ENCODE results near the gene IMMP2L. TPM values are rescaled to one million over a fixed set of nuclear protein-coding genes. Genes with fewer than 3 reads are reported as not detected.

The IMMP2L gene
- total RNA-seq, 2 experiments from 2014 or later, result 5.2 to 6.5 TPM

- Mint-ChIP-seq H3K27me3 (no peaks in the 10 kb centered on the region), H3K27ac (no peak overlapping the region), H3K9me3 (no peaks in the 10 kb centered on the region), H3K4me3 (no peak overlapping the region), H3K4me1 (no peaks in the 10 kb centered on the region), H3K36me3 (ENCODE audit: low read depth) (no peaks in the 10 kb centered on the region)
- ChIA-PET POLR2A (no interaction called here), CTCF (no interaction called here)
- no peak for DNase-seq
These were observed 151.4 kb downstream of the IMMP2L start for GRCh38 chr7:111410899-111411298.

DNA sequence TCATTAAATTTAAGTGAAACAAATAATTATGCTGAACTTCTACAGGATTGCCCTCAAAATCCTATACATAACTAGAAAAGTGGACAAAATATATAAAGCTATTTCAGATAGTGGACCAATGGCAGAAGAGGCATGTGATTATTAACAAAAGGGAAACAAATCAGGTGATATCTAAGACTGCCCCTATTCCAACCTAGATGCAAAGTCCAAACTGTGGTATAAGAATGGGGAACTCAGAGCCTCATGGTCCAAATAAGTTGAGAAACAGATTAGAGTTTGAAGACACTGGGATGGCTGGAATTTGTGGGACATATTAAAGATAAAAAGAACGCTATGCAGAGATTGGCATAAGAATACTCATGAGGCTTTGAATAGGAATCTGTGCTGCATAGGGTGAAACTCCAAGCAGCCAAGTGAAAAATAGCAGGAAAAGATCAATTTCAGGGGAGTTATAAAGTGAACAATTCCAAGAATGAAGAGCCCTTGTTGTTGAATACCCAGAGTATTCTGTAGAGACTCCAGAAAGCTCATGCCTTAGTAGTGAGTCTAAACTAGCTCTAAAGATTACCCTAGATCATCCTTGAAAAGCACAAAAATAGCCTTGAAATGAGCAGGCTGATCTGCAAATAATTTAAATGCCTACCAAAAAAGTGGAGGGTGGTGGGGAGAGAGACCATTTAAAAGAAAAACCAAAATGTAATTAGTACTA, 152.4 kb downstream of the IMMP2L start:
- DNase-seq, result no peak
- H3K4me1 Mint-ChIP-seq, result no peaks in the 10 kb centered on the region
- no peak overlapping the region for H3K27ac Mint-ChIP-seq
- H3K9me3 Mint-ChIP-seq, result no peaks in the 10 kb centered on the region
- POLR2A ChIA-PET, result no interaction called here
- CTCF ChIA-PET, result no interaction called here
- H3K4me3 Mint-ChIP-seq, result no peak overlapping the region
- no peaks in the 10 kb centered on the region for H3K36me3 Mint-ChIP-seq (ENCODE audit: low read depth)
- no peaks in the 10 kb centered on the region for H3K27me3 Mint-ChIP-seq

DNA sequence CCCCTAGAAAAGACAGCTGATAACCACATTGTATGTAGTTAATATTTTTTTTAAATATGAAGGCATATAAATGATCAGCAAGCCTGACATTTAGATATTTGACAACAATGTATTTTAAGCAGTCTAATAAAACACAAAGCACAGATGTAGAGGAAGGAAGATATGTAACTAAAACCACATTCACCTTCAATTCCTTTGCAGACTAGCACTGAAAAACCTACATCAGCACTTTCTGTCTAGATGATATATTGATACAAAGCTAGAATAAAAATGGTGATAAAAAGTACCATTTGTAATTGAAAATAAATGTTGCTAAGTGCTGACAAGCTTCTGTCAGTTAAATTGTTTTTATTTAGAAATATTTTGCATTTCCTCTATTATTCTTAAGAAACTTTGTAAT, 153.6 kb downstream of the IMMP2L start:
- Mint-ChIP-seq H3K4me1 (no peaks in the 10 kb centered on the region), H3K4me3 (no peak overlapping the region), H3K27me3 (no peaks in the 10 kb centered on the region), H3K27ac (no peak overlapping the region), H3K9me3 (no peaks in the 10 kb centered on the region), H3K36me3 (ENCODE audit: low read depth) (no peaks in the 10 kb centered on the region)
- CTCF ChIA-PET, result no interaction called here
- POLR2A ChIA-PET, result no interaction called here
- no peak for DNase-seq

- no peak overlapping the region for H3K27ac Mint-ChIP-seq
- CTCF ChIA-PET, result no interaction called here
- no peaks in the 10 kb centered on the region for H3K4me1 Mint-ChIP-seq
These were observed 155.0 kb downstream of the IMMP2L start for GRCh38 chr7:111407258-111407657.

DNA sequence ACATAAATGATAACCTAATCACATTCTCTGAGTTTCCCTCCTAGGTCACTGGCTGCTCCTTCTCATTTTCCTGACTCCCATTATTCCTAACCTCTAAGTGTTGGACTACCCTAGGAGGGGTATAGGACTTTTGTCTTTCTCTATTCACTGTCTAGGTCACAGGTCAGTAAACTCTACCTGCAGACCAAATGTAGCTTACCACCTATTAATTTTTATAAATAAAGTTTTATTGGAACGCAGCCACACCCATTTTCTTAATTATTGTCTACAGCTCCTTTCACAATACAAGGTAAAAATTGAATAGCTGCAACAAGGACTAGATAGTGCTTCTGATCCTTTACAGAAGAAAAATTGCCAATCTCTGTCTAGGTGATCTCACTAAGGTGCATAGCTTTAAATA, 156.7 kb downstream of the IMMP2L start:
- Mint-ChIP-seq H3K4me3 (no peak overlapping the region), H3K9me3 (no peaks in the 10 kb centered on the region), H3K27ac (no peak overlapping the region), H3K4me1 (no peaks in the 10 kb centered on the region), H3K27me3 (no peaks in the 10 kb centered on the region), H3K36me3 (ENCODE audit: low read depth) (no peaks in the 10 kb centered on the region)
- ChIA-PET CTCF (no interaction called here), POLR2A (no interaction called here)
- no peak for DNase-seq

More at GRCh38 chr7:111407258-111407657, 155.0 kb downstream of the IMMP2L start:
- POLR2A ChIA-PET, result no interaction called here
- DNase-seq, result no peak
- Mint-ChIP-seq H3K36me3 (ENCODE audit: low read depth) (no peaks in the 10 kb centered on the region), H3K27me3 (no peaks in the 10 kb centered on the region), H3K9me3 (no peaks in the 10 kb centered on the region), H3K4me3 (no peak overlapping the region)

DNA sequence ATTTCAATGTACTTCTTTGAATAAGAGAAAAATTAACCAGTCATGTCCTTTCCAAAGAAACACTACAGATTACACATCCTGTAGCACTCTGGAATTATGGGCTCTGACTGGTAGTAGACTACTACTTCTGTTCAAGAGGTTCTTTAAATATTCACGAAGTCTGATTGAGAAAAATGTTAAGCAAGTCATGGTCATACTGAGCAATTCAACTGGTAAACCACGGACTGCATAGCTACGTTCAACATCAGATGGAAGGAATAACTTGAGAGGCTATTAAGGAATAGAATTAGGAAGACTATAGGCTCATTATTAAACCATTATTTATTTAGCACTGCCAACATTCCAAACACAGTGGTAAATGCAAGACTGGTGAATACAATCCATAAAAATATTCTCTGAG, 160.8 kb downstream of the IMMP2L start:
- no peaks in the 10 kb centered on the region for H3K9me3 Mint-ChIP-seq
- POLR2A ChIA-PET, result no interaction called here

GRCh38 chr7:111400088-111400487, 162.2 kb downstream of the IMMP2L start:
- POLR2A ChIA-PET, result no interaction called here
- no peaks in the 10 kb centered on the region for H3K9me3 Mint-ChIP-seq
- CTCF ChIA-PET, result no interaction called here
- no peak for DNase-seq
- H3K4me3 Mint-ChIP-seq, result no peak overlapping the region
- no peaks in the 10 kb centered on the region for H3K27me3 Mint-ChIP-seq
- no peak overlapping the region for H3K27ac Mint-ChIP-seq
- H3K36me3 Mint-ChIP-seq (ENCODE audit: low read depth), result no peaks in the 10 kb centered on the region
- no peaks in the 10 kb centered on the region for H3K4me1 Mint-ChIP-seq

More for the DNA sequence above, 160.8 kb downstream of the IMMP2L start:
- Mint-ChIP-seq H3K4me3 (no peak overlapping the region), H3K36me3 (ENCODE audit: low read depth) (no peaks in the 10 kb centered on the region), H3K27ac (no peak overlapping the region), H3K4me1 (no peaks in the 10 kb centered on the region), H3K27me3 (no peaks in the 10 kb centered on the region)
- no peak for DNase-seq
- CTCF ChIA-PET, result no interaction called here

- no peaks in the 10 kb centered on the region for H3K4me1 Mint-ChIP-seq
- H3K9me3 Mint-ChIP-seq, result no peaks in the 10 kb centered on the region
- no peaks in the 10 kb centered on the region for H3K27me3 Mint-ChIP-seq
- no peaks in the 10 kb centered on the region for H3K36me3 Mint-ChIP-seq (ENCODE audit: low read depth)
- H3K4me3 Mint-ChIP-seq, result no peak overlapping the region
- no peak for DNase-seq
- POLR2A ChIA-PET, result no interaction called here
- CTCF ChIA-PET, result no interaction called here
- H3K27ac Mint-ChIP-seq, result no peak overlapping the region
These were observed 167.4 kb downstream of the IMMP2L start for GRCh38 chr7:111394891-111395290.

GRCh38 chr7:111393011-111393754, 169.1 kb downstream of the IMMP2L start:
- Mint-ChIP-seq H3K4me1 (no peaks in the 10 kb centered on the region), H3K27ac (no peak overlapping the region), H3K36me3 (ENCODE audit: low read depth) (no peaks in the 10 kb centered on the region), H3K4me3 (no peak overlapping the region), H3K27me3 (no peaks in the 10 kb centered on the region), H3K9me3 (peaks cover 2% of the 10 kb centered on the region)
- ChIA-PET POLR2A (no interaction called here), CTCF (interaction anchor here (0.8 to 1.5 kb wide), 2 partner anchors 12 to 35 kb away, joined by 3 to 5 read pairs; no protein-coding TSS in a partner anchor)
- DNase-seq, result no peak

DNA sequence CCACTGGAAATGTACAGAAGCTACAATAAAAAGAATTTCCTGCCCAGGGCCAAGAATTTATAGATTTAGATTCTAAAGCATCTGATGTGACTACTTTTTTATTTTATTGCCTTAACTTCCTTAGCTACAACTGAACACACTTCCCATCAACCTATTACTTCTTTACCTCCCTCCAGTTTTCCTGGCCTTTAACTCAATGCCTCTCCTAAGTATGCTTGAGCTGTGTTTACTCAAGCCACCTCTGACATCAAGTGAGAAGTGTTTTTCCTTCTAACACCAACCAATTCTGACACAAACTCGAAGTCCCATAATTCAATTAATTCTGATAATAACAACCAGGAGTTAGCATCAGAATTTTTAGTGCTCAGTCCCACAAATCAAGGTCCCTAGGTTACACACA, 170.0 kb downstream of the IMMP2L start:
- POLR2A ChIA-PET, result no interaction called here
- no peaks in the 10 kb centered on the region for H3K36me3 Mint-ChIP-seq (ENCODE audit: low read depth)
- H3K27me3 Mint-ChIP-seq, result no peaks in the 10 kb centered on the region
- CTCF ChIA-PET, result interaction anchor here (1.5 kb wide), 1 partner anchor 34 kb away, joined by 5 read pairs; no protein-coding TSS in a partner anchor
- no peak overlapping the region for H3K4me3 Mint-ChIP-seq
- H3K4me1 Mint-ChIP-seq, result no peaks in the 10 kb centered on the region
- H3K9me3 Mint-ChIP-seq, result peaks cover 2% of the 10 kb centered on the region
- DNase-seq, result no peak
- H3K27ac Mint-ChIP-seq, result no peak overlapping the region

DNA sequence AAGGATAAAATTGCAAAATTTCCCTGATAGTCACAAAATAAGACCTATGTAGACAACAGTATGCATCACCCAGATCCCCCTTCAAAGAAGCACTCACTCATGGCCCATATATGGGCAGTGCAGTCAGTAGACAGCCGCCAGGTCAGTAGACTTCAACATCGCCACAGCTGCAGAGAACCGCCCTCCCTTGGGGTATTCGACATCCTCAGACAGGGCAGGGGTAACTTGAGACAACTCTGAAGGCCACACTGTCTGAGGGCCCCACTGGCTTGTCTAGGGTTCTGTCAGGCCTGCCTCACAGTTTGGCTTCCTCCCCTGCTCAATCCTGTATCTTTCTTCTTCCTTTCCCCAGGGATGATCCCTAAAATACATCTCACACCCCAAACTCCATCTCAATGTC, 172.3 kb downstream of the IMMP2L start:
- Mint-ChIP-seq H3K4me1 (no peaks in the 10 kb centered on the region), H3K27ac (no peak overlapping the region), H3K27me3 (no peaks in the 10 kb centered on the region), H3K36me3 (ENCODE audit: low read depth) (no peaks in the 10 kb centered on the region), H3K4me3 (no peak overlapping the region), H3K9me3 (peaks cover 2% of the 10 kb centered on the region)
- ChIA-PET CTCF (no interaction called here), POLR2A (no interaction called here)
- DNase-seq, result no peak

DNA sequence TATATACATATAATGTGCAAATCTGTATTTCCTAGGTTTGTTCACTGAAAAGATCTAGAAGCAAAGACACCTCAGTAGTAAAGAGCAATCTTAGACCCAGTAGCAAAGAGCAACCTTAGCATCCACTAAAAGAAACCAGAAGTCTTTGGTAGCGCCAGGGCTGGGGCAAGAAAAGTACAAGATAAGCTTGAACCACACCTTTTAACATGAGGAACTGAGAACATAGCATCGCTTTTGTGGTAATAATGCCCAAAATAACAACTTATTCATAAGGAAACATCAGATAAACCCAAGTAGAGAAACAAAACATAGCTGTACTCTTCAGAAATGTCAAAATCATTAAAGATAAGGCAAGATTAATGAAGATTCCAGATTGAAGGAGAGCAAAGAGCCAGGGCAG, 173.4 kb downstream of the IMMP2L start:
- Mint-ChIP-seq H3K36me3 (ENCODE audit: low read depth) (no peaks in the 10 kb centered on the region), H3K27ac (no peak overlapping the region), H3K4me1 (no peaks in the 10 kb centered on the region), H3K27me3 (no peaks in the 10 kb centered on the region), H3K9me3 (peaks cover 2% of the 10 kb centered on the region), H3K4me3 (no peak overlapping the region)
- ChIA-PET CTCF (no interaction called here), POLR2A (no interaction called here)
- DNase-seq, result no peak

- H3K27ac Mint-ChIP-seq, result no peak overlapping the region
- no peaks in the 10 kb centered on the region for H3K36me3 Mint-ChIP-seq (ENCODE audit: low read depth)
- H3K9me3 Mint-ChIP-seq, result peaks cover 2% of the 10 kb centered on the region
- H3K4me3 Mint-ChIP-seq, result no peak overlapping the region
- ChIA-PET CTCF (no interaction called here), POLR2A (no interaction called here)
- no peak for DNase-seq
- H3K27me3 Mint-ChIP-seq, result no peaks in the 10 kb centered on the region
- H3K4me1 Mint-ChIP-seq, result no peaks in the 10 kb centered on the region
These were observed 174.3 kb downstream of the IMMP2L start for GRCh38 chr7:111388016-111388415.

All from activated CD4-positive, alpha-beta T cell treated with anti-CD3 and anti-CD28 coated beads, Interleukin-2, amount 10 ng/mL, durations not matched to agents 7 days and 5 days (primary cell).